ENCODE results near the gene S100A16.

S100A16 gene

DNA sequence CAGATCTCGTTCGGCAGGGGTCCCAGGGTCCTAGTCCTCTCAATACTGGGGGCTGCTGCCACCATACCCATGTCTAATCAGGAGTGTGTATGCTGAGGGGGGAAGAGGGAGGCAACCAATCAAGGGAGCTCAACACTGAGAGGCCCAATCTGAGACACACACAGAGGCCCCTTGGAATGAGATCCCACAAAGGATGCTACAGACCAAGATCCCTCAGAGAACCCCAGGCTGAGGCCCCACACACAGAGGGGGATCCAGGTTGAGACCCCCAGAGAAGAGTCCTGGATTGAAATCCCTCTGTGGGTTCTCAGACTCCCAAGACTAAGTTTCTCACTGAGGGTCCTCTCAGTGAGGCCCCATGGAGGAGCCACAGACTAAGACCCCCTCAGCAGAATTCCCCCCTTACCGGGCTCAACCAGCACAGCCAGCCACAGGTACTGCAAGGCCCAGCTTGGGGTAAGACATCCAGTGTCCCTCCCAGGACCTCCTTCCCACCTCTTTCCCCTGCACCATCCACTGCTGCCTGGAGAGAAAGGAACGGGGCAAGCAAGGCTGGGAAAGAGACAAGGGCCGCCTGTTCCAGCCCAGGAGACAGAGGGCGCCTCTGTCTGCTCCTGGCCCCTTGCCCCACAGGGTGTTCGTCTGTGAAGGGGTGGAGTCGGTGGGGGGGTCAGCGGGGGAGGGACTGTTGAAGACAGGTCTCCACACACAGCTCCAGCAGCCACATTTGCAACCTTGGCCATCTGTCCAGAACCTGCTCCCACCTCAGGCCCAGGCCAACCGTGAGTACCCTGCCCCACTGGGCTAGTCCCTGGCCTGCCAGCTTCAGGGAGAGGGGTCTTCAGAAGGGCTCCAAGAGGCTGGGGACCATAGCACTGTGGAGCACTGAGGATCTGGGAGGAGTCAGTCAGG lies 15.0 kb upstream of the S100A16 start, which contains the start of gene S100A1:
Gene S100A1 (plus strand): TSS at position 720 of the 912 bp plus-strand sequence. CDS start 2,088 bp downstream, outside the sequence.
- TF ChIP-seq CTCF (IDR thresholded peaks at IDR 0.05): no peak
- DNase-seq (ENCODE audit: low spot score): no peak
- H3K4me3 ChIP-seq: peak within 1 kb of the TSS; percentile 81
- peak within 1 kb of the TSS; percentile 88 to 96 for H3K27ac ChIP-seq

DNA sequence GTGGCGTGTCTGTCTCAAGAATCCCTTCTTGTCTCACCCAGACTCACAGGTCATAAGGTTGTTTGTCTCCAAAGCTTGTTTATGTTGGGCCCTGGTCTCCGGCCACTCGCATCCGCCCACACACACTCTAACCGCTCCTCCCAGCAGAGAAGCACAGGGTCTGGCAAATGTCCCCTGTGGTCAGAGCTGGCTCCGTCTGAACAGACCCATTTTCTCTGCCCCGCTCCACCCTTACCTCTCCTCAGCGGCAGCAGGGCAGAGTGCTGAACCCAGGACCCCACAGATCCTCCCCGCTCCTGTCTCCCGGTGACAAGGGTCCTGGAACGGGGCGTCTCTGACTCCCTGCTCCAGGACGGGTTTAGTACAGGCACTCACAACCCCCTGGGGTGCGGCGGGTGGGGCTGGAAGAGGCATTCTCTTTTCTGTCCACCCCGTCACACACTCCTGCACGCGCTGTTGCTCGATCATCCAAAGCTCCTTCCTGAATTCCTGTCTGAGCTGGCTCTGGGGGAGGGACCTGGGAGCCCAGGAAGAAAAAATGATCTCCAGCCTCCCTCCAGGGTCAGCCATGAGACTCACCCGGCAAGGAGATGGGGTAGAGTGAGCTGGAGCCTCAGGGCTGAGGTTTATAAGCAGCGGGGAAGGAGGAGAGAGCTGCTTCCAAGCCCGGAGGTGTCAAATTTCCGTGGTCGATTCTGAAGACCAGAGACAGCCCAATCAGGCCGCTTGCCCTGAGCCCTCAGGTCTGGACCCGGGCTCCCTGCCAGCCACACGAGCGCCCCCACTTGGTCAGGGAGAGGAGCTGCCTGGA lies 14.2 kb upstream of the S100A16 start, which contains the start of gene S100A13:
Gene S100A13 (minus strand): TSS at position 602 of the 811 bp plus-strand sequence. CDS start 1,033 bp downstream, outside the sequence.
- Histone ChIP-seq H3K4me3 (peak within 1 kb of the TSS; percentile 81), H3K27ac (peak within 1 kb of the TSS; percentile 88 to 96)
- no peak for DNase-seq (ENCODE audit: low spot score)
- TF ChIP-seq CTCF (IDR thresholded peaks at IDR 0.05): no peak

GRCh38 chr1:153626477-153626903 lies 13.6 kb upstream of the S100A16 start:
- H3K27ac ChIP-seq: peak overlapping the region; percentile 88 to 96
- peak overlapping the region; percentile 81 for H3K4me3 ChIP-seq
- no peak for DNase-seq (ENCODE audit: low spot score)
- no peak for TF ChIP-seq CTCF (IDR thresholded peaks at IDR 0.05)

DNA sequence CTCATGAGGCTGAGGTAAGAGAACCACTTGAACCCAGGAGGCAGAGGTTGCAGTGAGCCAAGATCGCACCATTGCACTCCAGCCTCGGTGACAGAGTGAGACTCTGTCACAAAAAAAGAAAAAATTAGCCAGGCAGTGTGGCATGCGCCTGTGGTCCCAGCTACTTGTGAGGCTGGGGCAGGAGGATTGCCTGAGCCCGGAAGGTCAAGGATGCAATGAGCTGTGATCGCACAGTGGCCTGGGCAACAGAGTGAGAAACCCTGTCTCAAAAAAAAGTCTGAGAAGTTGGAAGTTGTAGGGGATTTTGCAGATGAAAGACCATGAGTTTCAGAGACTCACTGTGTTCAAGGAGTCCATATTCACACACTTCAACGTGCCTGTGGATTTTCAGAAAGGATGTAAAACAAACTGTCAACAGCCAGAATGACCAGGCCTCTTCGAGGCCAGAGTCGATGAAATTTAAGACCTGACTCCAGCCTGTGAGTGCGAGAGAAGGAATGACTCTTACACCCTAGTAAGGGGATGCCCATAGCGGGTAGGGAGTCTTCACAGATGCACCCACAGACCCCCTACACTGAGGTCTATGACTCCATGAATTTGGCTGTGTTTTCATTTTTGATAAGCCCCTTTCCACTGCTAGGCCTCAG lies 12.2 kb upstream of the S100A16 start:
- TF ChIP-seq CTCF (IDR thresholded peaks at IDR 0.05): no peak
- Histone ChIP-seq H3K4me3 (peak overlapping the region; percentile 81), H3K27ac (peak overlapping the region in 1 of 2 donors; percentile 96)
- DNase-seq (ENCODE audit: low spot score): no peak

DNA sequence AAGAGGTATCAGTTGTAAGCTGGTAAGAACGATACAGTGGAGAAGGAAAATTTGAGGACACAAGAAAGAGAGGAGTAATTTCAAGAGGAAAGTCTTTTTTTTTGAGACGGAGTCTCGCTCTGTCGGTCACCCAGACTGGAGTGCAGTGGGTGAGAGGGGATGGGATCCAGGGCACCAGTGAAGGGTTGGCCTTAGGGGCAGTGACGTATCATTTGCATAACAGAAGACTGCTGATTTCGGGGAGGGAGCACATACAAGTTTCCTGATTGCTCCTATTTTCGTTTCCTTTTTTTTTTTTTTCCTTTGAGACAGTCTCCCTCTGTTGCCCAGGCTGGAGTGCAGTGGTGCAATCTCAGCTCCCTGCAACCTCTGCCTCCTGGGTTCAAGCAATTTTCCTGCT lies 10.2 kb upstream of the S100A16 start:
- DNase-seq (ENCODE audit: low spot score): no peak
- no peak for TF ChIP-seq CTCF (IDR thresholded peaks at IDR 0.05)
- H3K27ac ChIP-seq: no peak overlapping the region
- no peak overlapping the region for H3K4me3 ChIP-seq

GRCh38 chr1:153619171-153619570 lies 6.2 kb upstream of the S100A16 start:
- no peak for DNase-seq (ENCODE audit: low spot score)
- Histone ChIP-seq H3K27ac (no peak overlapping the region), H3K4me3 (no peak overlapping the region)
- TF ChIP-seq CTCF (IDR thresholded peaks at IDR 0.05): no peak

All from coronary artery (tissue), 2 donors.